SH-SY5Y (cell line): ENCODE results near the gene L2HGDH.

Experiments
- GATA2 ChIP-seq: IDR thresholded peaks from 2 replicates; pipeline ENCODE4 v1.6.1; 2011; ENCODE audit warnings: mild to moderate bottlenecking, low read depth, low read length
- GATA3 ChIP-seq: IDR thresholded peaks from 2 replicates; pipeline ENCODE4 v1.6.1; 2011; ENCODE audit warnings: low read depth, mild to moderate bottlenecking, low read length, moderate library complexity

DNA sequence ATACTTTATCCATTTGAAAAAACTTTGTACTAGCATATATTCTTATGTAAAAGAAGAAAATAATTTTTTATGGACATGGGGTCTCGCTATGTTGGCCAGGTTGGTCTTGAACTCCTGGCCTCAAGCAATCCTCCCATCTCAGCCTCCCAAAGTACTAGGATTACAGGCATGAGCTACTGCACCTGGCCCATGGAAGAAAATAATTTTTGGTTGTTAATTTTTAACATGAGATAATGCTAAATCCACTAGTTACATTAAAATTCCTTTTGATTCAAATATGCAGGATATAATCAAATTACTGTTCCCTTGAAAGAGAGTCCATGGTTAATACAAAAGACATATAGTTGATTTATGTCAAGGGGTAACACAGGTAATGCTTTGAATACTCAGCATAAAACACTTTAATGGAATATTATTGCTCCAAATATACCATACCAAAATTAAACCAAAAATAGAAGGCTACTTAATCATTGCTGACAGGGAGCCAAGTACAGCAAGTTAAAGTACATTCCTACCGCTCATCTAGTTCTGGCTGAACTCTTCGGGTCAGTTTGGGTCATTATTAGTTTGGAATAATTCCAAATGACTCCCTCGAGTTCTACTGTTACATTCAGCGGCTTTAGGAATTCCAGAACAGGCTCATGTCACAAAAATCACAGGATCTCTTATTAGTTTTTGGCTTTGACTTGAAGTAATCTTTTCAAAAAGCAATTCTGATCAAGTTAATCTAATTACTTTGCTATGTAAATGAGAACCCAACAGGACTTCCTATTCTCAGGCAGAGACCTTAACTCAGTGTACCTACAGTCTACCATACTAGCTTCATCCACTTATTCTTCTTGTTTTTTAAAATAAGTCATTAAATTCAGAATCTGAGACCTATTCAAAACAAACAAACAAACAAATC is 86.7 kb downstream of the L2HGDH start:
- no peak for TF ChIP-seq GATA2
- TF ChIP-seq GATA3: no peak
